Neural progenitor cell (in vitro differentiated cells): Measurements from ENCODE around the gene NDUFV1. TPM values are rescaled to one million over a fixed set of nuclear protein-coding genes. Genes with fewer than 3 reads are reported as not detected.

ENCODE experiments used
- DNase-seq: peaks from one replicate; pipeline ENCODE4 v3.0.0-alpha.2; 2016; ENCODE audit warnings: low spot score
- H2AFZ ChIP-seq: fragments of 200-600 bp; sonication (generic); replicated peaks from 2 replicates; pipeline ENCODE4 v1.6.1; 2016; ENCODE audit warnings: antibody characterized with exemption
- H3F3A ChIP-seq: fragments of 200-600 bp; sonication (generic); 2 replicates; pipeline ENCODE4 v1.6.1; 2016; ENCODE audit warnings: antibody characterized with exemption, low read depth
- H3K27ac ChIP-seq: fragments of 200-600 bp; sonication (generic); 2 replicates; pipeline ENCODE4 v1.5.1; 2016; ENCODE audit warnings: mild to moderate bottlenecking
- H3K27me3 ChIP-seq: fragments of 200-600 bp; sonication (generic); 2 replicates; pipeline ENCODE4 v1.6.1; 2016; ENCODE audit warnings: mild to moderate bottlenecking, moderate library complexity
- H3K36me3 ChIP-seq: fragments of 200-600 bp; sonication (generic); 2 replicates; pipeline ENCODE4 v1.5.1; 2016
- H3K4me1 ChIP-seq: fragments of 200-600 bp; sonication (generic); 2 replicates; pipeline ENCODE4 v1.6.1; 2016; ENCODE audit warnings: mixed run types
- H3K4me2 ChIP-seq: fragments of 200-600 bp; sonication (generic); 2 replicates; pipeline ENCODE4 v1.6.1; 2016
- H3K4me3 ChIP-seq: fragments of 200-600 bp; sonication (generic); 2 replicates; pipeline ENCODE4 v1.5.1; 2016
- H3K79me2 ChIP-seq: fragments of 200-600 bp; sonication (generic); 2 replicates; pipeline ENCODE4 v1.6.1; 2016; ENCODE audit warnings: low read depth
- H3K9ac ChIP-seq: fragments of 200-600 bp; sonication (generic); 2 replicates; pipeline ENCODE4 v1.6.1; 2016
- H3K9me3 ChIP-seq: fragments of 200-600 bp; sonication (generic); 2 replicates; pipeline ENCODE4 v1.5.1; 2016; ENCODE audit warnings: low read depth
- H4K20me1 ChIP-seq: fragments of 200-600 bp; sonication (generic); 2 replicates; pipeline ENCODE4 v1.6.1; 2016; ENCODE audit warnings: low read depth
- H3K27ac Mint-ChIP-seq: 3 replicates; pipeline ENCODE4 v1.8.0; 2021; ENCODE audit warnings: mixed read lengths
- H3K27me3 Mint-ChIP-seq: 2 replicates; pipeline ENCODE4 v1.8.0; 2022; ENCODE audit warnings: low read depth, mild to moderate bottlenecking, inconsistent platforms, moderate library complexity, mixed read lengths; ENCODE audit not compliant: insufficient read depth
- H3K36me3 Mint-ChIP-seq: 3 replicates; pipeline ENCODE4 v1.8.0; 2021; ENCODE audit warnings: mixed read lengths
- H3K4me1 Mint-ChIP-seq: 3 replicates; pipeline ENCODE4 v1.8.0; 2021; ENCODE audit warnings: mixed read lengths
- H3K4me3 Mint-ChIP-seq: 3 replicates; pipeline ENCODE4 v1.8.0; 2021; ENCODE audit warnings: mild to moderate bottlenecking, moderate library complexity, mixed read lengths
- H3K9me3 Mint-ChIP-seq: 3 replicates; pipeline ENCODE4 v1.8.0; 2020; ENCODE audit warnings: mixed read lengths
- CTCF ChIP-seq: fragments of 200-600 bp; sonication (generic); IDR thresholded peaks from 2 replicates; pipeline ENCODE4 v1.5.1; 2017; ENCODE audit warnings: antibody characterized with exemption, mild to moderate bottlenecking
- EZH2 ChIP-seq: fragments of 200-600 bp; sonication (generic); IDR thresholded peaks from 2 replicates; pipeline ENCODE4 v1.6.1; 2017; ENCODE audit warnings: antibody characterized with exemption, mild to moderate bottlenecking, moderate library complexity
- EZH2phosphoT487 ChIP-seq: fragments of 200-600 bp; sonication (generic); IDR thresholded peaks from 2 replicates; pipeline ENCODE4 v1.6.1; 2017; ENCODE audit warnings: antibody characterized with exemption
- total RNA-seq: library from RNA; depleted of rRNA; stranded (reverse); fragments of >200 nt; gene quantifications from 2 replicates; pipeline ENCODE4 v1.2.3, GENCODE V29; 2015; ENCODE audit warnings: low replicate concordance

NDUFV1 gene
- total RNA-seq = 71.0 and 137 TPM in 2 replicates

DNA sequence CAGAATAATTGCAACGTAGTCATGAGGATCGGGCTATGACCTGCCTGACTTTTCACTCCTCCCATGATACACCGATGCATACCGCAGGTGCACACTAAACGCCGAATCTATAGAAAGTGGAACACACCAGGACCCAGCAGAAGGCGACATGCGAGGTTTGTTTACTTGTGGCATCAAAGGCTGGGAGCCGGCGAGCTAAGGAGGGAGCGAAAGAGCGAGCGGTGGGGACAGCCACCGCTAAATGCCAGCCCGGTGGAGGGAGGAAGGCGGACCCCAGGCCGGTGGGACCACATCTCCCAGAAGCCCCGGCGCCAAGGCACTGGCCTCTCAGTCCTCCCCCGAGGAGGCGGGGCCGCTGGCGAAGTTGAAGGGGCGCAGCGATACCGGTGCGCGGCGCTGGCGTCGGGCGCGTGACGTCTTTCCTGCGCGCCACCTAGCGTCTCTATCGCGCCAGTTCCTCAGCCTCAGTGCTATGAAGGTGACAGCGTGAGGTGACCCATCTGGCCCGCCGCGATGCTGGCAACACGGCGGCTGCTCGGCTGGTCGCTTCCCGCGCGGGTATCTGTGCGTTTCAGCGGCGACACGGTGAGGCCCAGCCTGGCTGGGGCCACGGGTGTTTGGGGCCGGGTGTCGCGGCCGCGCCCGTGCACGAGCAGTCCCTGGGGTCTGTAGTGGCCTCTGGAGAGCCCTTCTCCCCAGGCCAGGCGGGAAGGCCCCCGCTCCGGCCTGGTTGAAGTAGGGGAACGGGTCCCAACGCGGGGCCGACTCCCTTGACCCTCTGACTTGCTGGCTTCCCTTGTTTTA lies at the start of gene NDUFV1:
NDUFV1 (plus strand) TSS at position 445 of the 804 bp plus-strand sequence; CDS start at position 514, 69 bp downstream.
- Histone ChIP-seq H3K9me3 (no peaks in the 10 kb centered on the region), H3K4me2 (peak within 1 kb of the TSS; percentile 87), H3K4me1 (peaks cover 29% of the 10 kb centered on the region), H4K20me1 (no peaks in the 10 kb centered on the region), H3K79me2 (peaks cover 10% of the 10 kb centered on the region), H3K4me3 (peak within 1 kb of the TSS; percentile 96), H3K27me3 (peaks cover 27% of the 10 kb centered on the region), H3K27ac (no peak within 1 kb of the TSS), H3K9ac (peak within 1 kb of the TSS; percentile 68), H3K36me3 (no peaks in the 10 kb centered on the region), H3F3A (peaks cover 28% of the 10 kb centered on the region), H2AFZ (peak within 1 kb of the TSS; percentile 40)
- DNase-seq = peak; percentile 100
- Mint-ChIP-seq H3K27me3 (peaks cover 17% of the 10 kb centered on the region), H3K36me3 (peaks cover 2% of the 10 kb centered on the region), H3K4me1 (peaks cover 39% of the 10 kb centered on the region), H3K9me3 (peaks cover 7% of the 10 kb centered on the region), H3K27ac (peak within 1 kb of the TSS; percentile 69), H3K4me3 (peak within 1 kb of the TSS; percentile 97)
- TF ChIP-seq EZH2phosphoT487 = no peak
- no peak for TF ChIP-seq EZH2
- TF ChIP-seq CTCF = peak; percentile 59

GRCh38 chr11:67558084-67558772 lies 48.5 kb upstream of the NDUFV1 start:
- peaks cover 6% of the 10 kb centered on the region for H3K27me3 Mint-ChIP-seq
- Histone ChIP-seq H3F3A (no peaks in the 10 kb centered on the region), H2AFZ (peak overlapping the region; percentile 28), H3K9ac (no peak overlapping the region), H3K79me2 (no peaks in the 10 kb centered on the region), H3K36me3 (no peaks in the 10 kb centered on the region), H3K4me2 (no peak overlapping the region), H3K4me3 (no peak overlapping the region), H3K27me3 (no peaks in the 10 kb centered on the region), H4K20me1 (no peaks in the 10 kb centered on the region), H3K4me1 (peaks cover 2% of the 10 kb centered on the region), H3K9me3 (no peaks in the 10 kb centered on the region), H3K27ac (no peak overlapping the region)
- no peak for DNase-seq
- no peak overlapping the region for H3K4me3 Mint-ChIP-seq
- H3K36me3 Mint-ChIP-seq = no peaks in the 10 kb centered on the region
- H3K27ac Mint-ChIP-seq = no peak overlapping the region
- TF ChIP-seq EZH2phosphoT487 = no peak
- no peak for TF ChIP-seq CTCF
- no peak for TF ChIP-seq EZH2
- peaks cover 6% of the 10 kb centered on the region for H3K4me1 Mint-ChIP-seq
- no peaks in the 10 kb centered on the region for H3K9me3 Mint-ChIP-seq

DNA sequence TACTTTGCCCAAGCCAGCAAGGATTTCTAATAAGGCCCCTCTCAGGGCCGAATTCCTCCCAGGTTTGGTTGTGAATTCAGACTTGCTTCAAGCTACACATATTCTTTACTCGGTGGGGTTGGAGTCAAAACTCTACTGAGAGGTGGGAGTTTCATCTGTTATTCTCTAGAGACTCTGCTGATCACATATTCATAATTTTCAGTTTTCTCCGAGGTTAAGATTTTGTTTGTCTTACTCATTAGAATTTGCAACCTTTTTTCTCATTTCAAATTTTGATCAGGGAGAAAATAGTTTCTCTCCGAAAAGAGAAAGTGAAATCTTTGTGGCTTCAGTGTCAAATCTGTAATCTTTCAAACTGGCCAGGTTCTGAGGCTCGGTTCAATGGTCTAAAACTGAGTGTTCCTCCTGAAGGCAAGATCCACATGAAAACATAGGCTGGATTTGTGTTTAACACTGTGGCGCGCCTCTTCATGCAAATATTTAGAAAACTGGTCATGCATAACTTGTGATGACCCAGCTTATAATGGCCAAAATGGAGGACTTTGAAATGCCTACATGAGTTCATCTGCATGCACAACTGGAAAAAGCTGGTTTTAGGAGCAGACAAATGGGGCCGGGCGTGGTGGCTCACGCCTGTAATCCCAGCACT lies 44.6 kb upstream of the NDUFV1 start:
- Mint-ChIP-seq H3K27ac (no peak overlapping the region), H3K4me1 (peaks cover 10% of the 10 kb centered on the region), H3K9me3 (no peaks in the 10 kb centered on the region), H3K27me3 (peaks cover 6% of the 10 kb centered on the region), H3K36me3 (no peaks in the 10 kb centered on the region), H3K4me3 (no peak overlapping the region)
- Histone ChIP-seq H3K27ac (no peak overlapping the region), H3K4me2 (no peak overlapping the region), H3K4me3 (no peak overlapping the region), H4K20me1 (no peaks in the 10 kb centered on the region), H3K4me1 (peaks cover 4% of the 10 kb centered on the region), H3K27me3 (no peaks in the 10 kb centered on the region), H3K9ac (no peak overlapping the region), H3K36me3 (no peaks in the 10 kb centered on the region), H2AFZ (no peak overlapping the region), H3K9me3 (no peaks in the 10 kb centered on the region), H3F3A (no peaks in the 10 kb centered on the region), H3K79me2 (no peaks in the 10 kb centered on the region)
- no peak for TF ChIP-seq CTCF
- no peak for TF ChIP-seq EZH2phosphoT487
- no peak for TF ChIP-seq EZH2
- DNase-seq = no peak
